Measurements from ENCODE around the gene KNDC1.

DNA sequence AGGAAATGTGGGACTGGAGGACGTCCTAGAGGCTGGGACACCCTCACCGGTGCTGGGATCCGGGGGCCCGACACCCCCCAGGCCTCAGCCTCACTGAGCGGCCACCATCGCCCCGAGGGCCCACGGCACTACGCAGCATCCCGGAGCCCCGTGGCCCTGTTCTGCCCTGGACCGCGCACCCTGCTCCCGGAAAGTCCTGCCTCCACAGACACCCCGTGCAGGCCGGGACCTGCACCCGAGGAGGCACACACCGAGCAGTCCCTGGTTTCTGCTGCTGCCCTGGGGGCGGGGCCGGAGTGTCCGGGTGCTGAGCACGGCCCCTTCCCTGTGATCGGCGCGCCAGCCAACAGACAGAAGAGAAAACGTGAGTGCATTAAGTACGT, 18.1 kb upstream of the KNDC1 start:
- TF ChIP-seq POLR2A (IDR thresholded peaks at IDR 0.05; ENCODE audit: low read length) (no peak), GATA1 (IDR thresholded peaks at IDR 0.05; ENCODE audit: low read depth, low read length) (no peak)

Data from erythroblast (primary cell).